Measurements from ENCODE around the gene COL4A2.

DNA sequence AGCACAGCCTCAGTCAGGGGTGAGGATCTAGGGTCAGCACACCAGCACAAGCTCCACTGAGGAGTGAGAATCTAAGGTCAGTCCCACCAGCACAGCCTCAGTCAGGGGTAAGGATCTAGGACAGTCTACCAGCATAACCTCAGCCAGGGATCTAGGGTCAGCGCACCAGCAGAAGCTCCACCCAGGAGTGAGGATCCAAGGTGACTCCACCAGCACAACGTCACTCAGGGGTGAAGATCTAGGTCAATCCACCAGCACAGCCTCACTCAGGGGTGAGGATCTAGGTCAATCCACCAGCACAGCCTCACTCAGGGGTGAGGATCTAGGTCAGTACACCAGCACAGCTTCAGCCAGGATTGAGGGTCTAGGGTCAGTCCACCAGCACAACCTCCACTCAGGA, 189.9 kb downstream of the COL4A2 start:
- TF ChIP-seq, protein P1, sequence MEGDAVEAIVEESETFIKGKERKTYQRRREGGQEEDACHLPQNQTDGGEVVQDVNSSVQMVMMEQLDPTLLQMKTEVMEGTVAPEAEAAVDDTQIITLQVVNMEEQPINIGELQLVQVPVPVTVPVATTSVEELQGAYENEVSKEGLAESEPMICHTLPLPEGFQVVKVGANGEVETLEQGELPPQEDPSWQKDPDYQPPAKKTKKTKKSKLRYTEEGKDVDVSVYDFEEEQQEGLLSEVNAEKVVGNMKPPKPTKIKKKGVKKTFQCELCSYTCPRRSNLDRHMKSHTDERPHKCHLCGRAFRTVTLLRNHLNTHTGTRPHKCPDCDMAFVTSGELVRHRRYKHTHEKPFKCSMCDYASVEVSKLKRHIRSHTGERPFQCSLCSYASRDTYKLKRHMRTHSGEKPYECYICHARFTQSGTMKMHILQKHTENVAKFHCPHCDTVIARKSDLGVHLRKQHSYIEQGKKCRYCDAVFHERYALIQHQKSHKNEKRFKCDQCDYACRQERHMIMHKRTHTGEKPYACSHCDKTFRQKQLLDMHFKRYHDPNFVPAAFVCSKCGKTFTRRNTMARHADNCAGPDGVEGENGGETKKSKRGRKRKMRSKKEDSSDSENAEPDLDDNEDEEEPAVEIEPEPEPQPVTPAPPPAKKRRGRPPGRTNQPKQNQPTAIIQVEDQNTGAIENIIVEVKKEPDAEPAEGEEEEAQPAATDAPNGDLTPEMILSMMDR (IDR thresholded peaks at IDR 0.05) = no peak
- no peak for TF ChIP-seq POLR2A (IDR thresholded peaks at IDR 0.05)

Data from vagina (tissue), 2 donors.